GM04503 (cell line): Measurements from ENCODE around the gene NELL1.

Experiments used
- DNase-seq: peaks from one replicate; pipeline ENCODE4 v3.0.0-alpha.2; 2012; ENCODE audit warnings: low read depth

NELL1 gene

GRCh38 chr11:21566521-21567117 lies 897.2 kb downstream of the NELL1 start:
- DNase-seq: no peak

- DNase-seq: no peak
Measured at GRCh38 chr11:21567645-21568290, 898.4 kb downstream of the NELL1 start.

- DNase-seq: no peak
Measured at GRCh38 chr11:21572210-21572609, 902.8 kb downstream of the NELL1 start.

- DNase-seq: no peak
Measured at GRCh38 chr11:21582791-21583190, 913.4 kb downstream of the NELL1 start.

- DNase-seq: no peak
Measured at GRCh38 chr11:21588754-21589153, 919.4 kb downstream of the NELL1 start.

GRCh38 chr11:21602699-21603098 lies 933.3 kb downstream of the NELL1 start:
- DNase-seq: no peak

- DNase-seq: no peak
Measured at GRCh38 chr11:21603886-21604285, 934.5 kb downstream of the NELL1 start.

GRCh38 chr11:21604564-21604963 lies 935.2 kb downstream of the NELL1 start:
- DNase-seq: no peak

GRCh38 chr11:21612326-21612725 lies 942.9 kb downstream of the NELL1 start:
- no peak for DNase-seq

GRCh38 chr11:21614961-21615360 lies 945.6 kb downstream of the NELL1 start:
- no peak for DNase-seq

GRCh38 chr11:21615955-21616371 lies 946.6 kb downstream of the NELL1 start:
- no peak for DNase-seq

- DNase-seq: no peak
Measured at GRCh38 chr11:21622566-21622965, 953.2 kb downstream of the NELL1 start.

GRCh38 chr11:21622995-21623394 lies 953.6 kb downstream of the NELL1 start:
- DNase-seq: no peak
